GM23248 (cell line): ENCODE data around the gene PAQR6. TPM values are rescaled to one million over a fixed set of nuclear protein-coding genes. Genes with fewer than 3 reads are reported as not detected.

ENCODE experiments used
- DNase-seq: peaks from one replicate; pipeline ENCODE4 v3.0.0-alpha.2; 2015
- H2AFZ ChIP-seq: fragments of 200-600 bp; sonication (generic); 2 replicates; pipeline ENCODE4 v1.6.1; 2016; ENCODE audit warnings: antibody characterized with exemption
- H3F3A ChIP-seq: fragments of 200-600 bp; sonication (generic); 2 replicates; pipeline ENCODE4 v1.6.1; 2016; ENCODE audit warnings: mild to moderate bottlenecking, antibody characterized with exemption, mixed run types; ENCODE audit not compliant: insufficient read depth
- H3K27ac ChIP-seq: fragments of 200-600 bp; sonication (generic); 2 replicates; pipeline ENCODE4 v1.5.1; 2016; ENCODE audit warnings: mild to moderate bottlenecking
- H3K27me3 ChIP-seq: fragments of 200-600 bp; sonication (generic); replicated peaks from 2 replicates; pipeline ENCODE4 v1.6.1; 2016; ENCODE audit warnings: mild to moderate bottlenecking; ENCODE audit not compliant: insufficient read depth
- H3K36me3 ChIP-seq: fragments of 200-600 bp; sonication (generic); 2 replicates; pipeline ENCODE4 v1.6.1; 2016; ENCODE audit warnings: low read depth, mild to moderate bottlenecking
- H3K4me1 ChIP-seq: fragments of 200-600 bp; sonication (generic); 2 replicates; pipeline ENCODE4 v1.6.1; 2016; ENCODE audit warnings: mild to moderate bottlenecking; ENCODE audit not compliant: insufficient read depth
- H3K4me2 ChIP-seq: fragments of 200-600 bp; sonication (generic); one replicate; pipeline ENCODE4 v1.6.1; 2016; ENCODE audit warnings: mild to moderate bottlenecking; ENCODE audit not compliant: unreplicated experiment
- H3K4me3 ChIP-seq: fragments of 200-600 bp; sonication (generic); 2 replicates; pipeline ENCODE4 v1.5.1; 2016; ENCODE audit warnings: mild to moderate bottlenecking
- H3K79me2 ChIP-seq: fragments of 200-600 bp; sonication (generic); 2 replicates; pipeline ENCODE4 v1.6.1; 2016; ENCODE audit warnings: mild to moderate bottlenecking; ENCODE audit not compliant: insufficient read depth
- H3K9ac ChIP-seq: fragments of 200-600 bp; sonication (generic); 2 replicates; pipeline ENCODE4 v1.6.1; 2016; ENCODE audit warnings: mild to moderate bottlenecking
- H3K9me2 ChIP-seq: fragments of 200-600 bp; sonication (generic); 2 replicates; pipeline ENCODE4 v1.6.1; 2016; ENCODE audit warnings: mixed run types, mild to moderate bottlenecking, moderate library complexity; ENCODE audit not compliant: insufficient read depth
- H3K9me3 ChIP-seq: fragments of 200-600 bp; sonication (generic); one replicate; pipeline ENCODE4 v1.6.1; 2017; ENCODE audit warnings: low read depth
- H4K20me1 ChIP-seq: fragments of 200-600 bp; sonication (generic); 2 replicates; pipeline ENCODE4 v1.6.0; 2016; ENCODE audit not compliant: insufficient read depth
- EZH2 ChIP-seq: fragments of 200-600 bp; sonication (generic); IDR thresholded peaks from 2 replicates; pipeline ENCODE4 v1.6.1; 2018; ENCODE audit warnings: antibody characterized with exemption, mild to moderate bottlenecking; ENCODE audit not compliant: insufficient read depth, poor library complexity, severe bottlenecking
- EZH2phosphoT487 ChIP-seq: fragments of 200-600 bp; sonication (generic); IDR thresholded peaks from 2 replicates; pipeline ENCODE4 v1.6.1; 2018; ENCODE audit warnings: antibody characterized with exemption, moderate library complexity, mild to moderate bottlenecking, low read depth; ENCODE audit not compliant: insufficient read depth
- WGBS, 2 experiments: methylation state at CpG; one replicate each; pipeline ENCODE4 v1.1.6; 2015 to 2017; ENCODE audit warnings: low lambda C conversion rate in 2 of 2, low coverage in 1 of 2; ENCODE audit errors: missing lambda C conversion rate in 2 of 2; 5-methylcytosine and 5-hydroxymethylcytosine counted together
- in situ Hi-C: fragments of 300-500 bp; cut with MboI; formaldehyde crosslinking; loops from 2 replicates; pipeline ENCODE4 v1.15.0; 2020
- polyA plus RNA-seq: library from polyadenylated mRNA; unstranded; fragments of >200 nt; fragmentation: Nextera tagmentation; extraction: Ambion mirVana; gene quantifications from 2 replicates; pipeline ENCODE4 v1.2.1, GENCODE V29; 2016
- total RNA-seq: library from RNA; depleted of rRNA; stranded (reverse); fragments of >200 nt; shearing (Covaris generic); gene quantifications from 2 replicates; pipeline ENCODE4 v1.2.3, GENCODE V29; 2014

PAQR6 gene
- total and polyA plus RNA-seq, 2 experiments from 2014 or later: 0.54 to 0.81 TPM

- H3K27me3 ChIP-seq: no peaks in the 10 kb centered on the region
- H2AFZ ChIP-seq: no peak overlapping the region
- 94 to 96% methylated on average over 5 of the region's 5 CpGs for WGBS, 2 experiments
- H3K79me2 ChIP-seq: peaks cover 92% of the 10 kb centered on the region
- H3K4me1 ChIP-seq: peaks cover 15% of the 10 kb centered on the region
- H3K4me3 ChIP-seq: no peak overlapping the region
- no peaks in the 10 kb centered on the region; the same call in 1 of the 2 replicates for H3K36me3 ChIP-seq
- no peak overlapping the region for H3K27ac ChIP-seq
- H3K9me2 ChIP-seq: no peaks in the 10 kb centered on the region
- H4K20me1 ChIP-seq: 0 out of 2 replicates have a peak, but pooled peaks cover 5% of the 10 kb centered on the region
- H3F3A ChIP-seq: peaks cover 10% of the 10 kb centered on the region; the same call in 1 of the 2 replicates
- H3K4me2 ChIP-seq: no peak overlapping the region
- no peak overlapping the region for H3K9ac ChIP-seq
- no peaks in the 10 kb centered on the region for H3K9me3 ChIP-seq
- TF ChIP-seq EZH2: no peak
- TF ChIP-seq EZH2phosphoT487: no peak
- DNase-seq: no peak
- in situ Hi-C loops: no loop called here
Measured at GRCh38 chr1:156198831-156199349, 49.0 kb downstream of the PAQR6 start.

- DNase-seq: no peak
- Histone ChIP-seq H3K9me2 (no peaks in the 10 kb centered on the region), H3F3A (no peaks in the 10 kb centered on the region), H3K4me3 (no peak overlapping the region), H3K27me3 (no peaks in the 10 kb centered on the region), H3K9ac (no peak overlapping the region), H4K20me1 (0 out of 2 replicates have a peak, but pooled peaks cover 5% of the 10 kb centered on the region), H3K36me3 (no peaks in the 10 kb centered on the region; the same call in 1 of the 2 replicates), H3K9me3 (no peaks in the 10 kb centered on the region), H3K4me1 (peaks cover 5% of the 10 kb centered on the region; the same call in 1 of the 2 replicates), H2AFZ (no peak overlapping the region), H3K27ac (no peak overlapping the region), H3K79me2 (peaks cover 75% of the 10 kb centered on the region), H3K4me2 (no peak overlapping the region)
- no peak for TF ChIP-seq EZH2phosphoT487
- no peak for TF ChIP-seq EZH2
- in situ Hi-C loops: no loop called here
- 67 to 71% methylated on average over 2 of the region's 2 CpGs for WGBS, 2 experiments
Measured at GRCh38 chr1:156196445-156196844, 51.4 kb downstream of the PAQR6 start.

GRCh38 chr1:156195853-156196252 lies 52.0 kb downstream of the PAQR6 start:
- in situ Hi-C loops: no loop called here
- no peak overlapping the region for H3K27ac ChIP-seq
- H3K9me2 ChIP-seq: no peaks in the 10 kb centered on the region
- H3K4me1 ChIP-seq: peaks cover 5% of the 10 kb centered on the region; the same call in 1 of the 2 replicates
- no peaks in the 10 kb centered on the region for H3K9me3 ChIP-seq
- no peaks in the 10 kb centered on the region; the same call in 1 of the 2 replicates for H3K36me3 ChIP-seq
- no peak overlapping the region for H3K4me2 ChIP-seq
- H3K9ac ChIP-seq: no peak overlapping the region
- WGBS, 2 experiments: 76 to 77% methylated on average over 4 of the region's 4 CpGs
- no peaks in the 10 kb centered on the region for H3K27me3 ChIP-seq
- no peaks in the 10 kb centered on the region for H3F3A ChIP-seq
- H2AFZ ChIP-seq: no peak overlapping the region
- no peak for DNase-seq
- 0 out of 2 replicates have a peak, but pooled peaks cover 5% of the 10 kb centered on the region for H4K20me1 ChIP-seq
- no peak for TF ChIP-seq EZH2
- no peak for TF ChIP-seq EZH2phosphoT487
- peaks cover 69% of the 10 kb centered on the region for H3K79me2 ChIP-seq
- no peak overlapping the region for H3K4me3 ChIP-seq

GRCh38 chr1:156194300-156194652 lies 53.6 kb downstream of the PAQR6 start:
- Histone ChIP-seq H3K4me2 (peak overlapping the region; percentile 90), H3K79me2 (peaks cover 53% of the 10 kb centered on the region), H2AFZ (peak overlapping the region; percentile 64), H3K9ac (peak overlapping the region; percentile 85), H3K4me3 (peak overlapping the region; percentile 90), H3K27me3 (no peaks in the 10 kb centered on the region), H3K9me3 (no peaks in the 10 kb centered on the region), H4K20me1 (0 out of 2 replicates have a peak, but pooled peaks cover 5% of the 10 kb centered on the region), H3K36me3 (no peaks in the 10 kb centered on the region), H3K9me2 (no peaks in the 10 kb centered on the region), H3K27ac (peak overlapping the region; percentile 64), H3K4me1 (peaks cover 5% of the 10 kb centered on the region; the same call in 1 of the 2 replicates), H3F3A (no peaks in the 10 kb centered on the region)
- 2 to 9% methylated on average over 10 to 14 of the region's 14 CpGs for WGBS, 2 experiments
- DNase-seq: peak; percentile 62
- in situ Hi-C loops: no loop called here
- no peak for TF ChIP-seq EZH2
- no peak for TF ChIP-seq EZH2phosphoT487
